Stimulated activated CD4-positive, alpha-beta T cell treated with anti-CD3 and anti-CD28 coated beads, Interleukin-15, amount 100 ng/mL, for 1 hour (primary cell): ENCODE results near the gene TCF7.

ENCODE experiments used
- DNase-seq, 2 donors: peaks; one replicate each; pipeline ENCODE4 v3.0.0-alpha.2; 2020; ENCODE audit warnings: low read depth in 1 of 2, low spot score in 1 of 2

Gene TCF7

GRCh38 chr5:134175921-134176510 is 61.5 kb downstream of the TCF7 start:
- no peak for DNase-seq

- DNase-seq: peak; percentile 79
Measured at GRCh38 chr5:134176511-134177368, 62.3 kb downstream of the TCF7 start, which contains the start of gene SKP1. Gene SKP1, minus strand, starts transcription at chr5:134176950. Its CDS starts 2,928 bp downstream, at chr5:134174022.

- no peak for DNase-seq
Measured at GRCh38 chr5:134177369-134178095, 63.1 kb downstream of the TCF7 start.

GRCh38 chr5:134178096-134178419 is 63.6 kb downstream of the TCF7 start:
- DNase-seq: no peak

DNA sequence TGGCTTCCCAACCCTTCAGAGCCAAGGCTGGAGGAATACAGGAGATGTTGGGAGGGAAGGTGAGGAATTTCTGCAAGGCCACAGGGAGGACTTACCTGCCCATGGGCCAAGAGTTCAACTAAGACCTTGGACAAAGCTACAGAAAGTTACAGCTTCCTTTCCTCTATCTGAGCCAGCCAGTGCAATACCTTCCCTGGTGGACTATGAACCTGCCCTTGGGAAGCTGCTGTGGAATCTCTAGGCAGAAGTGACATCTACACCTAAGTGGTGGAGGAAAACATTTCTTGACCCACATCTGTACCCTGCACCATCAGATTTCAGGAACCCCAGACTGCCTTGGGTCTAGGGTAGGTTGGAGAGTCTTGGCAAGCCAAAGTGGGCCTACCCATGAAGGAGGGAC is 69.0 kb downstream of the TCF7 start:
- DNase-seq: no peak

- DNase-seq: peak; percentile 46 to 59
Measured at GRCh38 chr5:134184155-134185135, 70.0 kb downstream of the TCF7 start.

DNA sequence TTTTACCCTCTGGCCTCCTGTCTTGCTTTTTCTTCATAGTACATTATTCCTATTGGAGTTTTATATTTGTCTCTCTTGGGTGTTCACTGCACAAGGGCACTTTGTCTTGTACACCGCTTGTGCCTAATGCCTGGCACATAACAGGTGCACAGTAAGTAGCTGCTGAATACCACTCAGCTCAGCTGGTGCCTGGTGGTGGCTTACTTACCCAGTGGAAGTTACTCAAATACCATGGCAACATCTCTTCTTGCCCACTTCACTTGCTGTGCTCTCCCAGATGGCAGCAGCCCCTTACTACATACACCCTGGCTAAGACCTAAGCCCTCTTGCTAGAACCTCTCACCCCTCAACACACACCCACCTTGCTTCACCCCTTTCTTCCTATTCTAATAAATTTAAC is 73.6 kb downstream of the TCF7 start:
- DNase-seq: no peak

DNA sequence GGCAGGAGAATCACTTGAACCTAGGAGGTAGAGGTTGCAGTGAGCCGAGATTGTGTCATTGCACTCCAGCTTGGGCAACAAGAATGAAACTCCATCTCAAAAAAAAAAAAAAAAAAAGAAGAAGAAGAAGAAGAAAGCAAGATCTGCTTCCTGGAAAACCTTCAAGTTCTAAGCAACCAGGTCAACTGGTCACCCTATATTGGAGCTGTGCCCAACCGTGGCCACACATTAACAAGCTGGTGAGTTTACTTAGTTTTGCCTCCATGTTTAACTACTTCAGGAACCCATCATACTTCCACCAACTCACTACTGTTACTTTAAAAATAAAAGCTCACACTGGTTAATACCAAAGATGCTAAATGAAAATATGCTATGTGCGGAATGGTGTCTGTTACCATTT is 74.5 kb downstream of the TCF7 start:
- no peak for DNase-seq

DNA sequence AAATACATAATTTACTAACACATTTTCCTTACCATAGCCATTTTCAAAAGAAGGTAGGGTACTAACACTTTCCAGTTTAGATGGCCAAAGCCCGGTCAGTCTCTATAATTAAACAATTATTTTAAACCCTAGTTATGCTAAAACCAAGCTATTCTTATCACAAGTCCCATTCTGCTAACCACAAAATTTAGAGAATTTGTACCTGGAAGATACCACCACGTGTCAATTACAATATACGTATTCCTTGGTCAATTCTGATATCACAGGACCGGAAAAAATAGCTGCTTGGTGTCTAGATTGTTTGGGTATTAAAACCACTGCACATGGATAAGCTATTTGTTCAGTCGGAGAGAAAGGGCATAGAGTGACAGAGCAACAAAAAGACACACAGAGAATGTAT is 81.2 kb downstream of the TCF7 start:
- DNase-seq: no peak
